ENCODE measurements around the gene GALNT14.

The GALNT14 gene

DNA sequence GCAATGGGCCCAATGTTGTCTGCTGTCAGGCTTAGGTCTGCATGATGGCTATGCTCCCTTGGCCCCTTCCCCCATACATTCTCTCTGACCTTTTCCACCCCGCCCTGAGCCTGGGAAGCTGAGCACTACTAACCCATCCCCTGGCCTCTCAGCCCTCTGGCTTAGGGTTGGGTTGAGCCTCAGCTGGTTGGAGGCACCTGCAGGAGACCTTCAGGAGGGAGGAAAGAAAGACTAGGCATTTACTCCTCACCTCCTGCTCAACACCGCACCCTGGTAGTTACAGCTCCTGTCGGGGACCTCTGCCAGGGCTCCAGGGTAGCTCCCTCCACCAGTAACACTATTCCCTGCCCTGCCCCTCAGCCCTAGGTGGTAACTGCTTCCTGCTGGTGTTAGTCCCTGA lies 80.5 kb downstream of the GALNT14 start:
- Histone ChIP-seq H3K36me3 (ENCODE audit: control insufficient read depth in 2 of 2, insufficient read depth in 1 of 2, low read length in 2 of 2) (no peaks in the 10 kb centered on the region), H3K9me3 (ENCODE audit: control insufficient read depth, insufficient read depth, low read depth, low read length) (no peaks in the 10 kb centered on the region), H3K4me1 (ENCODE audit: control insufficient read depth, insufficient read depth, low read length) (no peaks in the 10 kb centered on the region), H3K4me3 (ENCODE audit: low read depth, low read length) (no peak overlapping the region), H3K27ac (ENCODE audit: extremely low read depth, low read depth, low read length) (no peak overlapping the region)
- TF ChIP-seq ZNF214 (tag by site-specific recombination; IDR thresholded peaks at IDR 0.05; ENCODE audit: borderline replicate concordance) (no peak), ZNF791 (tag by site-specific recombination; IDR thresholded peaks at IDR 0.05) (no peak), ZFP41 (tag by site-specific recombination; IDR thresholded peaks at IDR 0.05; ENCODE audit: borderline replicate concordance) (no peak), ZXDB (tag by site-specific recombination; IDR thresholded peaks at IDR 0.05) (no peak), ZNF785 (tag by site-specific recombination; IDR thresholded peaks at IDR 0.05) (no peak), SALL2 (tag by site-specific recombination; IDR thresholded peaks at IDR 0.05; ENCODE audit: borderline replicate concordance) (no peak), ZNF394 (tag by site-specific recombination; IDR thresholded peaks at IDR 0.05; ENCODE audit: borderline replicate concordance) (no peak)
- TF ChIP-seq, protein P1, sequence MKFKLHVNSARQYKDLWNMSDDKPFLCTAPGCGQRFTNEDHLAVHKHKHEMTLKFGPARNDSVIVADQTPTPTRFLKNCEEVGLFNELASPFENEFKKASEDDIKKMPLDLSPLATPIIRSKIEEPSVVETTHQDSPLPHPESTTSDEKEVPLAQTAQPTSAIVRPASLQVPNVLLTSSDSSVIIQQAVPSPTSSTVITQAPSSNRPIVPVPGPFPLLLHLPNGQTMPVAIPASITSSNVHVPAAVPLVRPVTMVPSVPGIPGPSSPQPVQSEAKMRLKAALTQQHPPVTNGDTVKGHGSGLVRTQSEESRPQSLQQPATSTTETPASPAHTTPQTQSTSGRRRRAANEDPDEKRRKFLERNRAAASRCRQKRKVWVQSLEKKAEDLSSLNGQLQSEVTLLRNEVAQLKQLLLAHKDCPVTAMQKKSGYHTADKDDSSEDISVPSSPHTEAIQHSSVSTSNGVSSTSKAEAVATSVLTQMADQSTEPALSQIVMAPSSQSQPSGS (tag by site-specific recombination; IDR thresholded peaks at IDR 0.05; ENCODE audit: low read depth): no peak
- TF ChIP-seq, protein P2, sequence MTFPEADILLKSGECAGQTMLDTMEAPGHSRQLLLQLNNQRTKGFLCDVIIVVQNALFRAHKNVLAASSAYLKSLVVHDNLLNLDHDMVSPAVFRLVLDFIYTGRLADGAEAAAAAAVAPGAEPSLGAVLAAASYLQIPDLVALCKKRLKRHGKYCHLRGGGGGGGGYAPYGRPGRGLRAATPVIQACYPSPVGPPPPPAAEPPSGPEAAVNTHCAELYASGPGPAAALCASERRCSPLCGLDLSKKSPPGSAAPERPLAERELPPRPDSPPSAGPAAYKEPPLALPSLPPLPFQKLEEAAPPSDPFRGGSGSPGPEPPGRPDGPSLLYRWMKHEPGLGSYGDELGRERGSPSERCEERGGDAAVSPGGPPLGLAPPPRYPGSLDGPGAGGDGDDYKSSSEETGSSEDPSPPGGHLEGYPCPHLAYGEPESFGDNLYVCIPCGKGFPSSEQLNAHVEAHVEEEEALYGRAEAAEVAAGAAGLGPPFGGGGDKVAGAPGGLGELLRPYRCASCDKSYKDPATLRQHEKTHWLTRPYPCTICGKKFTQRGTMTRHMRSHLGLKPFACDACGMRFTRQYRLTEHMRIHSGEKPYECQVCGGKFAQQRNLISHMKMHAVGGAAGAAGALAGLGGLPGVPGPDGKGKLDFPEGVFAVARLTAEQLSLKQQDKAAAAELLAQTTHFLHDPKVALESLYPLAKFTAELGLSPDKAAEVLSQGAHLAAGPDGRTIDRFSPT (tag by site-specific recombination; IDR thresholded peaks at IDR 0.05): no peak
- ChIA-PET POLR2A (no interaction called here), CTCF (interaction anchor here (0.5 kb wide), 2 partner anchors 54 to 259 kb away, joined by 3 read pairs; no protein-coding TSS in a partner anchor)

DNA sequence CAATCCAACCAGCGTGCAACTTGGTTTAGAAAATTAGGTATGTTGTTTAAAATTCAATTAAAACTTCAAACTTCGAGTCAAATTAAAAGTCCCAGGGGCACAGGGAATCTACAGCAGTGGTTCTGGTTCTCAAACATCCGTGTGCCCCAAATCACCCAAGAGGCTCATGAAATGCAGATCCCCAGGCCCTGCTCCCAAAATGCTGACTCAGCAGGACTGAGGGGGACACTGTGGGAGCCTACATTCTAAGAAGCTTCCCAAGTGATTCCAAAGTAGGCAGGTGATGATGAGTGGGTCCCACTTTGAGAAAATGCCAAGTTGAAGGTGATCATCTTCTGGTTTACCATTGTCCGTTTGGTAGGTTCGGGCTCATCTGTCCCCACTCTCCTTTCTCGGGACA lies 82.3 kb downstream of the GALNT14 start:
- ChIA-PET CTCF (no interaction called here), POLR2A (no interaction called here)
- no peak overlapping the region for H3K27ac ChIP-seq (ENCODE audit: extremely low read depth, low read depth, low read length)
- TF ChIP-seq, protein P3, sequence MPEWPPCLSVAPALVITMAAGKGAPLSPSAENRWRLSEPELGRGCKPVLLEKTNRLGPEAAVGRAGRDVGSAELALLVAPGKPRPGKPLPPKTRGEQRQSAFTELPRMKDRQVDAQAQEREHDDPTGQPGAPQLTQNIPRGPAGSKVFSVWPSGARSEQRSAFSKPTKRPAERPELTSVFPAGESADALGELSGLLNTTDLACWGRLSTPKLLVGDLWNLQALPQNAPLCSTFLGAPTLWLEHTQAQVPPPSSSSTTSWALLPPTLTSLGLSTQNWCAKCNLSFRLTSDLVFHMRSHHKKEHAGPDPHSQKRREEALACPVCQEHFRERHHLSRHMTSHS (tag by site-specific recombination; IDR thresholded peaks at IDR 0.05): no peak
- TF ChIP-seq MEIS1 (CRISPR knock-in tag; IDR thresholded peaks at IDR 0.05; ENCODE audit: borderline replicate concordance) (no peak), SCRT2 (tag by site-specific recombination; IDR thresholded peaks at IDR 0.05) (no peak)
- no peaks in the 10 kb centered on the region for H3K36me3 ChIP-seq (ENCODE audit: control insufficient read depth in 2 of 2, insufficient read depth in 1 of 2, low read length in 2 of 2)
- H3K4me1 ChIP-seq (ENCODE audit: control insufficient read depth, insufficient read depth, low read length): no peaks in the 10 kb centered on the region
- no peak overlapping the region for H3K4me3 ChIP-seq (ENCODE audit: low read depth, low read length)
- H3K9me3 ChIP-seq (ENCODE audit: control insufficient read depth, insufficient read depth, low read depth, low read length): no peaks in the 10 kb centered on the region

DNA sequence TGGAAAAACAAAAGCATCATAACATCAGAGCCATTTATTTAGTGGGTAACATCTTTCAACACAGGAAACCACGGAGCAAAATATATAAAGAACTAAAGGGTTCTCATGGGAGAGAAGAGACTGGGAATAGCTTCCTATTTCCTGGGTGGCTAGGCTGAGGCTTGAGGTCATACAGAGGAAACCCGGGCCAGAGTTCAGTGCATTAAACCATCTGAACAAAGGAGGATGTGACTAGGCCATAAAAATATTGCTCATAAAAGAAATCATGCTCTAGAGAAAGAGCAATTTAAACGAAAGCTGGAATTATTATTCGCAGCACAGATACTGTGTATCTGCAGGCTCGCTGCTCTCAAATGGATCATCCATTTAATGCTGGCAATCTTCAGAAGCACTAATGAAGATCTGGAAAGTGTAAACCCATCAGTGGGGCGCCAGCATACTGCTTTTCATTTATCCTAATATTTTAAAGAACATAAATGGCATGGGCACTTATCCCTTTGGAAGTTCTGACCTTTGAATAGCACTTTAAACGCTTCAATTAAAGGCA lies 83.3 kb downstream of the GALNT14 start:
- Histone ChIP-seq H3K27ac (ENCODE audit: extremely low read depth, low read depth, low read length) (no peak overlapping the region), H3K4me1 (ENCODE audit: control insufficient read depth, insufficient read depth, low read length) (no peaks in the 10 kb centered on the region), H3K4me3 (ENCODE audit: low read depth, low read length) (no peak overlapping the region), H3K36me3 (ENCODE audit: control insufficient read depth in 2 of 2, insufficient read depth in 1 of 2, low read length in 2 of 2) (no peaks in the 10 kb centered on the region), H3K9me3 (ENCODE audit: control insufficient read depth, insufficient read depth, low read depth, low read length) (no peaks in the 10 kb centered on the region)
- ChIA-PET POLR2A (no interaction called here), CTCF (interaction anchor here (0.9 kb wide), 1 partner anchor 344 kb away, joined by 3 read pairs; no protein-coding TSS in a partner anchor)
- TF ChIP-seq ZNF555 (tag by site-specific recombination; conservative IDR thresholded peaks at IDR 0.05) (no peak), ZXDB (tag by site-specific recombination; IDR thresholded peaks at IDR 0.05) (no peak), MEIS1 (CRISPR knock-in tag; IDR thresholded peaks at IDR 0.05; ENCODE audit: borderline replicate concordance) (no peak), ZNF544 (tag by site-specific recombination; IDR thresholded peaks at IDR 0.05) (no peak), GLI2 (tag by site-specific recombination; IDR thresholded peaks at IDR 0.05; ENCODE audit: borderline replicate concordance, low read depth) (no peak), ZNF354C (tag by site-specific recombination; IDR thresholded peaks at IDR 0.05; ENCODE audit: borderline replicate concordance, low read depth) (no peak)
- TF ChIP-seq, protein P4, sequence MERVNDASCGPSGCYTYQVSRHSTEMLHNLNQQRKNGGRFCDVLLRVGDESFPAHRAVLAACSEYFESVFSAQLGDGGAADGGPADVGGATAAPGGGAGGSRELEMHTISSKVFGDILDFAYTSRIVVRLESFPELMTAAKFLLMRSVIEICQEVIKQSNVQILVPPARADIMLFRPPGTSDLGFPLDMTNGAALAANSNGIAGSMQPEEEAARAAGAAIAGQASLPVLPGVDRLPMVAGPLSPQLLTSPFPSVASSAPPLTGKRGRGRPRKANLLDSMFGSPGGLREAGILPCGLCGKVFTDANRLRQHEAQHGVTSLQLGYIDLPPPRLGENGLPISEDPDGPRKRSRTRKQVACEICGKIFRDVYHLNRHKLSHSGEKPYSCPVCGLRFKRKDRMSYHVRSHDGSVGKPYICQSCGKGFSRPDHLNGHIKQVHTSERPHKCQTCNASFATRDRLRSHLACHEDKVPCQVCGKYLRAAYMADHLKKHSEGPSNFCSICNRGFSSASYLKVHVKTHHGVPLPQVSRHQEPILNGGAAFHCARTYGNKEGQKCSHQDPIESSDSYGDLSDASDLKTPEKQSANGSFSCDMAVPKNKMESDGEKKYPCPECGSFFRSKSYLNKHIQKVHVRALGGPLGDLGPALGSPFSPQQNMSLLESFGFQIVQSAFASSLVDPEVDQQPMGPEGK (tag by site-specific recombination; IDR thresholded peaks at IDR 0.05): no peak
- TF ChIP-seq, protein P5, sequence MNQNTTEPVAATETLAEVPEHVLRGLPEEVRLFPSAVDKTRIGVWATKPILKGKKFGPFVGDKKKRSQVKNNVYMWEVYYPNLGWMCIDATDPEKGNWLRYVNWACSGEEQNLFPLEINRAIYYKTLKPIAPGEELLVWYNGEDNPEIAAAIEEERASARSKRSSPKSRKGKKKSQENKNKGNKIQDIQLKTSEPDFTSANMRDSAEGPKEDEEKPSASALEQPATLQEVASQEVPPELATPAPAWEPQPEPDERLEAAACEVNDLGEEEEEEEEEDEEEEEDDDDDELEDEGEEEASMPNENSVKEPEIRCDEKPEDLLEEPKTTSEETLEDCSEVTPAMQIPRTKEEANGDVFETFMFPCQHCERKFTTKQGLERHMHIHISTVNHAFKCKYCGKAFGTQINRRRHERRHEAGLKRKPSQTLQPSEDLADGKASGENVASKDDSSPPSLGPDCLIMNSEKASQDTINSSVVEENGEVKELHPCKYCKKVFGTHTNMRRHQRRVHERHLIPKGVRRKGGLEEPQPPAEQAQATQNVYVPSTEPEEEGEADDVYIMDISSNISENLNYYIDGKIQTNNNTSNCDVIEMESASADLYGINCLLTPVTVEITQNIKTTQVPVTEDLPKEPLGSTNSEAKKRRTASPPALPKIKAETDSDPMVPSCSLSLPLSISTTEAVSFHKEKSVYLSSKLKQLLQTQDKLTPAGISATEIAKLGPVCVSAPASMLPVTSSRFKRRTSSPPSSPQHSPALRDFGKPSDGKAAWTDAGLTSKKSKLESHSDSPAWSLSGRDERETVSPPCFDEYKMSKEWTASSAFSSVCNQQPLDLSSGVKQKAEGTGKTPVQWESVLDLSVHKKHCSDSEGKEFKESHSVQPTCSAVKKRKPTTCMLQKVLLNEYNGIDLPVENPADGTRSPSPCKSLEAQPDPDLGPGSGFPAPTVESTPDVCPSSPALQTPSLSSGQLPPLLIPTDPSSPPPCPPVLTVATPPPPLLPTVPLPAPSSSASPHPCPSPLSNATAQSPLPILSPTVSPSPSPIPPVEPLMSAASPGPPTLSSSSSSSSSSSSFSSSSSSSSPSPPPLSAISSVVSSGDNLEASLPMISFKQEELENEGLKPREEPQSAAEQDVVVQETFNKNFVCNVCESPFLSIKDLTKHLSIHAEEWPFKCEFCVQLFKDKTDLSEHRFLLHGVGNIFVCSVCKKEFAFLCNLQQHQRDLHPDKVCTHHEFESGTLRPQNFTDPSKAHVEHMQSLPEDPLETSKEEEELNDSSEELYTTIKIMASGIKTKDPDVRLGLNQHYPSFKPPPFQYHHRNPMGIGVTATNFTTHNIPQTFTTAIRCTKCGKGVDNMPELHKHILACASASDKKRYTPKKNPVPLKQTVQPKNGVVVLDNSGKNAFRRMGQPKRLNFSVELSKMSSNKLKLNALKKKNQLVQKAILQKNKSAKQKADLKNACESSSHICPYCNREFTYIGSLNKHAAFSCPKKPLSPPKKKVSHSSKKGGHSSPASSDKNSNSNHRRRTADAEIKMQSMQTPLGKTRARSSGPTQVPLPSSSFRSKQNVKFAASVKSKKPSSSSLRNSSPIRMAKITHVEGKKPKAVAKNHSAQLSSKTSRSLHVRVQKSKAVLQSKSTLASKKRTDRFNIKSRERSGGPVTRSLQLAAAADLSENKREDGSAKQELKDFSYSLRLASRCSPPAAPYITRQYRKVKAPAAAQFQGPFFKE (tag by site-specific recombination; IDR thresholded peaks at IDR 0.05; ENCODE audit: borderline replicate concordance): no peak
